Panc1 (cell line): ENCODE results near the gene ICAM4.

Experiments
- POLR2AphosphoS5 ChIP-seq: IDR thresholded peaks from 2 replicates; pipeline ENCODE4 v1.6.1; 2012; ENCODE audit warnings: mild to moderate bottlenecking, low read depth, low read length, moderate library complexity
- SIN3A ChIP-seq: IDR thresholded peaks from 2 replicates; pipeline ENCODE4 v1.6.1; 2012; ENCODE audit warnings: low read depth, mild to moderate bottlenecking, low read length, moderate library complexity, borderline replicate concordance; ENCODE audit not compliant: insufficient read depth
- TCF7L2 ChIP-seq: IDR thresholded peaks from 2 replicates; pipeline ENCODE4 v1.6.1; 2011; ENCODE audit warnings: mild to moderate bottlenecking, low read depth, low read length, inconsistent platforms
- TF ChIP-seq, protein P1 (sequence below): fragments of 450-650 bp; IDR thresholded peaks from 2 replicates; pipeline ENCODE4 v1.5.1; 2017; ENCODE audit warnings: mild to moderate bottlenecking
- TF ChIP-seq, protein P2 (sequence below), 2 experiments: IDR thresholded peaks; 2 replicates each; pipeline ENCODE4 v1.6.1; 2011 to 2012; ENCODE audit warnings: low read depth in 2 of 2, control low read depth in 1 of 2, low read length in 1 of 2, mild to moderate bottlenecking in 1 of 2, moderate library complexity in 1 of 2; ENCODE audit not compliant: insufficient read depth in 1 of 2

- TF ChIP-seq, protein P1, sequence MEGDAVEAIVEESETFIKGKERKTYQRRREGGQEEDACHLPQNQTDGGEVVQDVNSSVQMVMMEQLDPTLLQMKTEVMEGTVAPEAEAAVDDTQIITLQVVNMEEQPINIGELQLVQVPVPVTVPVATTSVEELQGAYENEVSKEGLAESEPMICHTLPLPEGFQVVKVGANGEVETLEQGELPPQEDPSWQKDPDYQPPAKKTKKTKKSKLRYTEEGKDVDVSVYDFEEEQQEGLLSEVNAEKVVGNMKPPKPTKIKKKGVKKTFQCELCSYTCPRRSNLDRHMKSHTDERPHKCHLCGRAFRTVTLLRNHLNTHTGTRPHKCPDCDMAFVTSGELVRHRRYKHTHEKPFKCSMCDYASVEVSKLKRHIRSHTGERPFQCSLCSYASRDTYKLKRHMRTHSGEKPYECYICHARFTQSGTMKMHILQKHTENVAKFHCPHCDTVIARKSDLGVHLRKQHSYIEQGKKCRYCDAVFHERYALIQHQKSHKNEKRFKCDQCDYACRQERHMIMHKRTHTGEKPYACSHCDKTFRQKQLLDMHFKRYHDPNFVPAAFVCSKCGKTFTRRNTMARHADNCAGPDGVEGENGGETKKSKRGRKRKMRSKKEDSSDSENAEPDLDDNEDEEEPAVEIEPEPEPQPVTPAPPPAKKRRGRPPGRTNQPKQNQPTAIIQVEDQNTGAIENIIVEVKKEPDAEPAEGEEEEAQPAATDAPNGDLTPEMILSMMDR: no peak
- TF ChIP-seq POLR2AphosphoS5 (no peak), SIN3A (no peak), TCF7L2 (no peak)
- TF ChIP-seq, protein P2, sequence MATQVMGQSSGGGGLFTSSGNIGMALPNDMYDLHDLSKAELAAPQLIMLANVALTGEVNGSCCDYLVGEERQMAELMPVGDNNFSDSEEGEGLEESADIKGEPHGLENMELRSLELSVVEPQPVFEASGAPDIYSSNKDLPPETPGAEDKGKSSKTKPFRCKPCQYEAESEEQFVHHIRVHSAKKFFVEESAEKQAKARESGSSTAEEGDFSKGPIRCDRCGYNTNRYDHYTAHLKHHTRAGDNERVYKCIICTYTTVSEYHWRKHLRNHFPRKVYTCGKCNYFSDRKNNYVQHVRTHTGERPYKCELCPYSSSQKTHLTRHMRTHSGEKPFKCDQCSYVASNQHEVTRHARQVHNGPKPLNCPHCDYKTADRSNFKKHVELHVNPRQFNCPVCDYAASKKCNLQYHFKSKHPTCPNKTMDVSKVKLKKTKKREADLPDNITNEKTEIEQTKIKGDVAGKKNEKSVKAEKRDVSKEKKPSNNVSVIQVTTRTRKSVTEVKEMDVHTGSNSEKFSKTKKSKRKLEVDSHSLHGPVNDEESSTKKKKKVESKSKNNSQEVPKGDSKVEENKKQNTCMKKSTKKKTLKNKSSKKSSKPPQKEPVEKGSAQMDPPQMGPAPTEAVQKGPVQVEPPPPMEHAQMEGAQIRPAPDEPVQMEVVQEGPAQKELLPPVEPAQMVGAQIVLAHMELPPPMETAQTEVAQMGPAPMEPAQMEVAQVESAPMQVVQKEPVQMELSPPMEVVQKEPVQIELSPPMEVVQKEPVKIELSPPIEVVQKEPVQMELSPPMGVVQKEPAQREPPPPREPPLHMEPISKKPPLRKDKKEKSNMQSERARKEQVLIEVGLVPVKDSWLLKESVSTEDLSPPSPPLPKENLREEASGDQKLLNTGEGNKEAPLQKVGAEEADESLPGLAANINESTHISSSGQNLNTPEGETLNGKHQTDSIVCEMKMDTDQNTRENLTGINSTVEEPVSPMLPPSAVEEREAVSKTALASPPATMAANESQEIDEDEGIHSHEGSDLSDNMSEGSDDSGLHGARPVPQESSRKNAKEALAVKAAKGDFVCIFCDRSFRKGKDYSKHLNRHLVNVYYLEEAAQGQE (IDR thresholded peaks at IDR 0.05; ENCODE audit: insufficient read depth in 1 of 2, low read depth in 2 of 2, low read length in 1 of 2): no peak
Observed at GRCh38 chr19:10321874-10322835, 35.4 kb downstream of the ICAM4 start.
